Measurements from ENCODE around the gene TNK2.
"Not testable (repeated sequence)": the region's sequence is repeated elsewhere in the genome, so short reads cannot be mapped to it uniquely, and the experiment has no call there.

Gene TNK2

DNA sequence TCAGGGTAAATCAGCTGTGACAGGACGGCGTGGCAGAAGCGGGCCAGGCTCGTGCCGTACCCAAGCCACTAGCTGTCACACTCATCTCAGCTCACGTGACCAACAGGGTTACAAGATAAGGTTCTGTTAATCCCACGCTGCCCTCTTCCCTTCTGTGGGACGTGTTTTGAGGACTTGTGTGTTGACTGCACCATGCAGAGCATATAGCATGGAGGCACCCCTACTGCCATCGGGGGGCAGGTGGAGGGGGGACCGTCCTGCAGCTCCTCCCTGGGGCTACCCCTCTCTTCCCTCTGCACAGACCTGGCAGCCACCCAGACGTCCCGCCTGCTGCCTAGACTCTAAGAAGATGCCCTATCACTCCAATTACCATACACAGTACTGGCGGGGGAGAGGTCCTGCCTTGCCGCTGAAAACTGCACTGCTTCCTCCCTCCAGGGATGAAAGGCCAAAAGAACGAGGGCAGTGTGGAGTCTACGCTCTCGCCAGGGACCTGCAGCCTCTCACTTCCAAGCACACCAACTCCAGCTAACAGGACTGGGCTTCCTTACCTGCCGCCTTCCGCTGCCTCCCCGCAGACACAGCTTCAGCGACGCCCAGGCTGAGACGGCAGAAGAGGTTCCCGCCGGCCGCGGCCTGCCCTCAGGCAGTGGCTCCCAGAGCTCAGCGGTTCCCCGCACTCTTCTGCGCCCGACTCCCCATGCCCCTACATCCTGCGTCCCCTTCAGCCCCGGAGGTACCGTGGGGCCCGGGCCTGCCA, at the start of gene TNK2:
Gene TNK2, minus strand, starts transcription at position 618 of the 760 bp plus-strand sequence. CDS start 19,963 bp downstream, outside the sequence.
- FAIRE-seq = no peak

DNA sequence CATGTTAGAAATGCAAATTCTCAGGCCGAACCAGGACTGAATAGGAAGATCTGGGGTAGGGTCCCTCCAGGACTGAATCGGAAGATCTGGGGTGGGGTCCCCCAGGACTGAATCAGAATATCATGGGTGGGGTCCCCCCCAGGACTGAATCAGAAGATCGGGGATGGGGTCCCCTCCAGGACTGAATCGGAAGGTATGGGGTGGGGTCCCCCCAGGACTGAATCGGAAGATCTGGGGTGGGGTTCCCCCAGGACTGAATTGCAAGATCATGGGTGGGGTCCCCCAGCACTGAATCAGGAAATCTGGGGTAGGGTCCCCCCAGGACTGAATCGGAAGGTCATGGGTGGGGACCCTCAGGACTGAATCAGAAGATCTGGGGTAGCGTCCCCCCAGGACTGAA, 48.2 kb upstream of the TNK2 start:
- FAIRE-seq = no peak

DNA sequence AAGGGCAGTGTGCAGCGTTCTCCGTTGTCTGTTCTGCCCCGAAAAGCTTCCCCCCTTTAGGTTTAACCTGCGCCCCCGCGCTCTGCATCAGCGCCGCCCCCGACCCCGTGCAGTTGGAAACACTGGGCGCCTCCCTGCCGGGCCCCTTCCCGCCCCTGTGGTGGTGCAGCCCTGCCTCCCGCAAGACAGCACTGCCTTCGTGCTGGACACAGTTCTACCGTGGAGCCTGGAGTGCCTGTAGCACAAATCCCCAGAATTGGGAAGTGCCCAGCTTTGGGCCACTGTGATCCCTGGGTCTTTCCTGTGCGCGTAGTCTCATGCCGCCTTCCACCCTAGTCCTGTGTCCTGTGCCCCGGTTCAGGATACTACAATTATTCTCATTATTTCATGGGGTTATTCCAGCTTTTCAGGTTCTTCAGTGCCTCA, 47.1 kb upstream of the TNK2 start:
- not testable (repeated sequence) for FAIRE-seq

DNA sequence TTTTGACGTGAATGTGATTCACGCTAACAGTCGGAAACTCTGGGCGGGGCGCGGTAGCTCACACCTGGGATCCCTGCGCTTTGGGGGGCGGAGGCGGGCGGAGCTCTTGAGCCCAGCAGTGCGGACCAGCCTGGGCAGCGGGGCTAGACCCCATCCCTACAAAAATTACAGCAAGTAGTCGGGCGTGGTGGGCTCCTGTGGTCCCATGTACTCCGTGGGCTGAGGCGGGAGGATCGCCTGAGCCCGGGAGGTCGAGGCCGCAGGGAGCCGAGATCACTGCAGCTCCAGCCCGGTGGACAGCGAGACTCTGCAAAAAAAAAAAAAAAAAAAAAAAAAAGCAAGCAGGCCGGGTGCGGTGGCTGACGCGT, 46.4 kb upstream of the TNK2 start:
- FAIRE-seq = not testable (repeated sequence)

DNA sequence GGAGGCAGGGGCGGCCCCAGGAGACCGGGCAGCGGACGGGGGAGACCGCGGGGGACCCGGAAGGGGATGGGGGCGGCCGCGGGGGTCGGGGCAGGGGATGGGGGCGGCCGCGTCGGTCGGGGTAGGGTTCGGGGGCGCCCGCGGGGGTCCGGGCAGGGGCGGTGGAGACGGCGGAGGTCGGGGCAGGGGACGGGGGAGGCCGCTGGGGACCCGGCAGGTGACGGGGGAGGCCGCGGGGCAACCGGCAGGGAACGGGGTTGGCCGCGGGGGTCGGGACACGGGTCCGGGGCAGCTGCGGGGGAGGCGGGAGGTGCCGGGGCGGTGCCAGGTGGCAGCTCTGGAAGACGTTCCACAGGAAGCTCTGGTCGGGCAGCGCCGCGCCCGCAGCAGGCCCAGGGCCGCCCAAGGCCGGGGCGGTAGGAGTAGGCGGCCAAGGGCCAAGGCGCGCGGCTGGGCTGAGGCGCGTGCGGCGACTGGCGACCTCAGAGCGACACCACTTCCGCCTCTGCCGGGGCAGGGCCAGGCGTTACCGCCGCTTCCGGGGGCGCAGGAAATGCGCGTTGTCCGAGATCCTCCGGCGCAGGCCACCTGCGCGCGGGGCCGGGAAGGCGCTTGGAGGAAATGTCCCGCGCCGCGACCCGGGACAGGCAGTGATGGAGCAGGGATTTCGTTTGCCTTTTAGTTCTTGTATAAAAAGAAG, 45.9 kb upstream of the TNK2 start:
- FAIRE-seq = not testable (repeated sequence)

DNA sequence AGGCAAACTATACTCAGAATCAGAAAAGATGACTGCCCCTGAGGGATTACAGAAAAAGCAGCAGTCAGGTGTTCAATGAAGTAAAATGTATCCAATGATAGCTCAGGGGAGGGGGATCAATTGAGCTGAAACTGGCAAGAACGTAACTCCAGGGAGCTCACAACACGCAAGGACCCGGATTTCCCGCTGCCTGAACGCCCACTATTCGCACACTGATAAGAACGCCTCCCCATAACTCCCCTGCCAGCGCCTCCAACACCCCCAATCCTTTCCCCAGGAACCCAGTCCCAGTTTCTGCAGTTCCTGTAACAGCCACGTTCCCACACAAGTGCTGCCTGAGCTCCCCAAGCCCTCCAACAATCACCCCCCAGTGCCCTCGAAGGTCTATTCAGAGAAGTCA, 44.2 kb upstream of the TNK2 start:
- not testable (repeated sequence) for FAIRE-seq

DNA sequence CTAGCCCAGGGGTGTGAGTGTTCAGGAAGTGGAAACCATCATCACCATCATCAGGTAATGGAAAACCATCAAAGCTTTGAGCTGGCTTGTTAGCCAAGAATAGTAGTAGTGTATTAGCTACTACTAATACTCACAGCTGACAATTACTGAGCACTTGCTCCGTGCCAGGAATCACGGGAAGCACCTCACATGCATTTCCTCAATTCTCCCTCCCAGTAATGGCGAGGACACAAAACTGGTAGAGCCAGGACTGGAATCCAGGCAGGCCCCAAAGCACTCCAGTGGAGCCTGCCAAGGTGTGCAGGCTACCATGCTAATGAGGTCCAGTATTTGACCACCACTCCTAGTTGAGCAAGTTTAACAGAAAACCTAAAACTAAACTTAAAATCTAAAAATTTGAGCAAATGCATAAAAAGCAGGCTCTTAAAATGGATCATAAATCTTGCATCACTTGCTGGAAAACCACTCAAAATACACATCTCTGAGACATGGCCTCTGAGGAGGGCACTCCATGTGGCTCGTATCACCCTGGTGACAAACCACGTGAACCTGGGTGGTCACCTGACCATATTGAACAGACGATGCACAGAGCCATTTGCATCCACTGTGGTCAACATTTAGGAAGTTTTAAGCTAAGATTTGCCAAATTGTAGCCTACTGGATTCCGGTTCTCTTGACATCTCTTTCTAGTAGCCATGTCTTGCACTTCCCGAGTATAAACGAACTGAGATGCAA, 43.3 kb upstream of the TNK2 start:
- FAIRE-seq = not testable (repeated sequence)

DNA sequence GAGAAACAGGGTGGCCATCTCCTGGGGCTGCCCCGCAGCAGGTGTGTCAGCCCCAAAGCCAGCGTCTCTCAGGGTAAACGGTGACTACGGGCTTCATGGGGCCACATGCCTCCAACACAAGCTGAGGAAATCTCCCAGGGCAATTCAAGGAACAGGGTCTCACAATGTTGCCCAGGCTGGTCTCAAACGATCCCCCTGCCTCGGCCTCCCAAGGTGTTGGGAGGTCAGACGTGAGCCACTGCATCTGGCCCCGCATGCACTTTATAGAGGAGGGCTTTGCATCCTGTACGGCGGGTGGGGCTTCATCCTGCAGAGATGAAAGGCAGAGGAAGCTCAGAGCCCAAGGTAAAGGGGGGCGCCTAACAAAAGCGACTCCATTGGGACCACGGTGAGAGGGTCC, 42.4 kb upstream of the TNK2 start:
- FAIRE-seq = not testable (repeated sequence)

DNA sequence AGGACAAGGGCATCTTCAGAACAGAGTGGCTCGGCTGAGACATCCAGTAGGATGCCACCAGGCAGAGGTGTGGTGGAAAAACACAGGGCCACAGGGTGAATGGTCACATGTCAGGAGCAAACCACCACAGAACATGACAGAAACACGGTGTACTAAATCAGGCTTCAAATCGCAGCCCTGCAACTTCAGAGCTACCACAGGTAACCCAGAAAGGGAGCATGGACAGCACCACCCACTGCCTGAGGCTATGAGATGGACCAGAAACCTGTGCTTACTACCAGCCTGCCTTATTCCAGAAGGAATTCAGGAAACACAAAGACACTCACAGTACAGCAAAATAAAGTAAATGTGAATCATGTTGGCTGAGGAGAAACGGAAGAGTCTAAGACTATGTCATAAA, 41.8 kb upstream of the TNK2 start:
- not testable (repeated sequence) for FAIRE-seq

DNA sequence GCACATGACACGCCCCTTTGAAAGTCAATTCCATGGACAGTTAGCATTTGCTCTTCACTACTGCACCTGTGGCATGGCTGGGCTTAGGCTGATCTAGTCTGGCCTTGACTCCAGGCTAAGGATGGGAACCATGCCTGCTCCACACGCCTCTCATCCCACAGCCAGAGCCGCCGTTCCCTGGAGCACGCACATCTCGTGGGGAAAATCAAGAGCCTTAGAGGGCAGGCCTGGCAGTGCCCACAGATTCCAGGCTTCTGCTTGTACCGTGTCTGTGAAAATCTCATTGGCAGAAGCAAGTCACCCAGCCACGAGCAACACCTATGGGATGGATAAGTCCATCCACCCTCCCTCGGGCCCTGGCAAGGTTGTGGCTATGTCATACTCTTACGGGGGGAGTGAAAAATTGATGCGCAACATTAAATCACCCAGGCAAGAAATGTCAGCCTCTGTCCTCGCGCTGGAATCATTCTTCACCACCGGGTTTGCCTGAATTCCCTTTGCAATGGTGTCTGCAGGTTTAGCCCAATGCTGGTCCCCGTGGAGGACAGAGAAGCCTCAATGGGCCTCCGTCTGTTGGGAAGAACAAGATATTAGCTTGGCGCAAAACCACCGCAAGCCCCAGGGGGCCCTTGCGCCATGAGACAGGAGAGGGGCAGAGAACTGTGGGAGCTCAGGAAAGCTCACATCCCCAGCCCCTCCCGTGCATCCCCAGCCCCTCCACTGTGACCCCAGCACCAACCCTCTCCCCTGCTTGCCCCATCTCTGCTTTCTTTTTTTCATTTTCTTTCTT, 38.8 kb upstream of the TNK2 start:
- FAIRE-seq = not testable (repeated sequence)

DNA sequence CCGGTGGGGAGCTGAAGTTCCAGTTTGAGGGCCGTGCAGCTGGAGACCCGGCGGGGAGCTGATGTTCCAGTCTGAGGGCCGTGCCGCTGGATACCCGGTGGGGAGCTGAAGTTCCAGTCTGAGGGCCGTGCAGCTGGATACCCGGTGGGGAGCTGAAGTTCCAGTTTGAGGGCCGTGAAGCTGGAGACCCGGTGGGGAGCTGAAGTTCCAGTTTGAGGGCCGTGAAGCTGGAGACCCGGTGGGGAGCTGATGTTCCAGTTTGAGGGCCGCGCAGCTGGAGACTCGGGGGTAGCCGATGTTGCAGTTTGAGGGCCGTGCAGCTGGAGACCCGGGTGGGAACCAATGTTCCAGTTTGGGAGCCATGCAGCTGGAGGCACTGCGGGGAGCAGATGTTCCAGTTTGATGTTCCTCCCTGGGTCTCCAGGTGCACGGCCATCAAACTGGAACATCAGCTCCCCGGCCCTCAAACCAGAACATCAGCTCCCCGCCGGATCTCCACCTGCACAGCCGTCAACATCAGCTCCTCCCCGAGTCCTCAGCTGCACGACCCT, 33.0 kb upstream of the TNK2 start:
- not testable (repeated sequence) for FAIRE-seq

DNA sequence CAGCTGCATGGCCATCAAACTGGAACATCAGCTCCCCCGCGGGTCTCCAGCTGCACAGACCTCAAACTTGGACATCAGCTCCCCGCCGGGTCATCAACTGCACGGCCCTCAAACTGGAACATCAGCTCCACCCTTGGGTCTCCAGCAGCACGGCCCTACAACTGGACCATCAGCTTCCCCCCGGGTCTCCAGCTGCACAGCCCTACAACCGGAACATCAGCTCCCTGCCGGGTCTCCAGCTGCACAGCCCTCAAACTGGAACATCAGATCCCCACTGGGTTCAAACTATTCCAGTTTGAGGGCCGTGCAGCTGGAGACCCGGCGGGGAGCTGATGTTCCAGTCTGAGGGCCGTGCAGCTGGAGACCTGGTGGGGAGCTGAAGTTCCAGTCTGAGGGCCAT, 32.5 kb upstream of the TNK2 start:
- FAIRE-seq = not testable (repeated sequence)

DNA sequence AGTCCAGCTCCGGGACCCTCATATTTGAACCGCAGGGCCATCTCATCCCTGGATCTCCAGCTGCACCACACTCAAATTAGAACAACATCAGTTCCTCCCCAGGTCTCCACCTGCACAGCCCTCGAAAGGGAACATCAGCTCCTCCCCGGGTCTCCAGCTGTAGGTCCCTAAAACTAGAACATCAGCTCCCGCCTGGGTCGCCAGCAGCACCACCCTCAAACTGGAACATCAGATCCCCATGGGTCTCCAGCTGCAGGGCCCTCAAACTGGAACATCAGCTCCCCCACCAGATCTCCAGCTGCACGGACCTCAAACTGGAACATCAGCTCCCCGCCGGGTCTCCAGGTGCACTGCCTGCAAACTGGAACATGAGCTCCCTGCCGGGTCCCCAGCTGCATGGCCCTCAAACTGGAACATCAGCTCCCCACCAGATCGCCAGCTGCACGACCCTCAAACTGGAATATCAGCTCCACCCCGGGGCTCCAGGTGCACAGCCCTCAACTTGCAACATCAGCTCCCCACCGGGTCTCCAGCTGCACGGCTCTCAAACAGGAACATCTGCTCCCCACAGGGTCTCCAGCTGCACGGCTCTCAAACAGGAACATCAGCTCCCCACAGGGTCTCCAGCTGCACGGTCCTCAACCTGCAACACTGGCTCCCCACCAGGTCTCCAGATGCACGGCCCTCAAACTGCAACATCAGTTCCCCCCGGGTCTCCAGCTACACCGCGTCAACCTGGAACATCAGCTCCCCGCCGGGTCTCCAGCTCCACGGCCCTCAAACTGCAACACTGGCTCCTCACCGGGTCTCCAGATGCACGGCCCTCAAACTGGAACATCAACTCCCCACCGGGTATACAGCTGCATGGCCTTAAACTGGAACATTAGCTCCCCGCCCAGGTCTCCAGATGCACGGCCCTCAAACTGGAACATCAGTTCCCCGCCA, 31.4 kb upstream of the TNK2 start:
- not testable (repeated sequence) for FAIRE-seq

DNA sequence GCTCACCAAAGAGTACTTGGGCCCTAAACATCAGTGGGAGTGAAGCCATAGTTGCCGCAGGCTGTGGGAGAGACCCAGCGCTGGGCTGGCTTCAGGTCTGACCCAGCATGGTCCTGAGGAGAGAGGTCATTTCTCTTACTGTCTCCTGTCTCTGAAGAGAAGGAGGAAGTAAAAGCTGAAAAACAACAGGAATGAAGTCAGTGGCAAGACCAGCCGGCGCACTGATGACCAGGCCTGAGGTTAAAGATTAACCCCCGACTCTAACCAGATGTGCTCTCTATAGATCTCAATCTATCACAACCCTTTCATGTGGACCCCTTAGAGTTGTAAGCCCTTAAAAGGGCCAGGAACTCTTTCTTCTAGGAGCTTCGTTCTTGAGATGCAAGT, 24.7 kb upstream of the TNK2 start:
- not testable (repeated sequence) for FAIRE-seq

DNA sequence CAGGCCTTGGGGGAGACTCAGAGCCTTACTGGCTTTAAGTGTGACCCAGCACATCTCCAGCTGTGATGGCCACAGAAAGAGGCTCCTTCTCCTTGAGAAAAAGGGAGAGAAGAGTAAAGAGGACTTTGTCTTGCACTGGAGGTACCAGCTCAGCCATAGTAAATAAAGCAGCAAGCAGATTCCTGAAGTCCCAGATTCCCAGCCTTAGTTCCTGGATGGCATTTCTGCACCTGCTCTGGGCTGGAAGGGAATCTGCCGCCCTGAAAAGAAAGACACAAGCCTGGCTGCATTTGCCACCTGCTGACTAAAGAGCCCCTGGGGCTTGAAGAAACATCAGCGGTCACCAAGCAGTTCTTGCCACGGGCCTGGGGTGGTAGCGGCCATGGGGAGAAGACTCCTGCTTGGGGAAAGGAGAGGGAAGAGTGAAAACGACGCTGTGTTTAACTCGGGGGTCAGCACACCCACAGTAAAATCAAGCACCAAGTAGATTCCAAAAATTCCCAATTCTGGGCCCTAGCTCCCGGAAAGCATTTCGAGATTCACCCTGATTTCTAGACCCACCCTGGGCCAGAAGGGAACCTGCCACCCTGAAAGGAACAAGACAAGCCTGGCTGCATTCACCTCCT, 24.2 kb upstream of the TNK2 start:
- no peak for FAIRE-seq

DNA sequence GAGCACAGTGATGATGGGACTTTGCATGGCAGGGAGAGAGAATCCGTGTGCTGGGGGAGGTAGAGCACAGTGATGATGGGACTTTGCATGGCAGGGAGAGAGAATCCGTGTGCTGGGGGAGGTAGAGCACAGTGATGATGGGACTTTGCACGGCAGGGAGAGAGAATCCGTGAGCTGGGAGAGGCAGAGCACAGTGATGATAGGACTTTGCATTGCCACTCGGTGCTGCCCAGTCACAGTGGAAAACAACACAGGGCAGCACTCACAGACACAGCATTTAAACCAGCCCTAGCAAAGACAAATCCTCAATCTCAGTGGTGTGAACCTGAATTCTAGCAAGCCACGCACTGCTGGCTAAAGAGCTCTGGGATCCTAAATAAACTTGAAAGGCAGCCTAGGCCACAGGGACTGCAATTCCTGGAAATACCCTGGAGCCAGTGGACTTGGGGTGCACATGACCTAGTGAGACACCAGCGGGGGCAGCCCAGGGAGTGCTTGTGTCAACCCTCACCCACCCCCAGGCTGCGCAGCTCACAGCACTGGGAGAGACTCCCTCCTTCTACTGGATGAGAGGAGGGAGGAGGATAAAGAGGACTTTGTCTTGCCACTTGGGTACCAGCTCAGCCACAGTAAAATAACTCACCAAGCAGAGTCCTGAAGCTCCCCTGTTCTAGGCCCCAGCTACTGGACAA, 23.4 kb upstream of the TNK2 start:
- FAIRE-seq = no peak

DNA sequence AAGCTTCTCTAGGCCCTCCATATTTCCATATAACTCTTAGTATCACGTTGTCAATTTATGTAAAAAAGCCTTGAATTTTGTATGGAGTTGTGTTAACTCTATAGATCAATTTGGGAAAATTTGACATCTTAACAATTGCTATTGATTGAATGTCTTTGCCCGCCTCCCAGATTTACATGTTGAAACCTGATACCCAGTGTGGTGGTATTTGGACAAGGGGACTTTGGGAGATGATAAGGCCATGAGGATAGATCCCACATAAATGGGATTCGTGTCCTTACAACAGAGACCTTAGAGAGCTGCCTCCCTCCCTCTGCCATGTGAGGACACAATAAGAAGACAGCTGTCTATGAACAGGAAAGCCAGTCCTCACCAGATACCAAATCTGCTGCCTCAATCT, 21.1 kb upstream of the TNK2 start:
- FAIRE-seq = no peak

DNA sequence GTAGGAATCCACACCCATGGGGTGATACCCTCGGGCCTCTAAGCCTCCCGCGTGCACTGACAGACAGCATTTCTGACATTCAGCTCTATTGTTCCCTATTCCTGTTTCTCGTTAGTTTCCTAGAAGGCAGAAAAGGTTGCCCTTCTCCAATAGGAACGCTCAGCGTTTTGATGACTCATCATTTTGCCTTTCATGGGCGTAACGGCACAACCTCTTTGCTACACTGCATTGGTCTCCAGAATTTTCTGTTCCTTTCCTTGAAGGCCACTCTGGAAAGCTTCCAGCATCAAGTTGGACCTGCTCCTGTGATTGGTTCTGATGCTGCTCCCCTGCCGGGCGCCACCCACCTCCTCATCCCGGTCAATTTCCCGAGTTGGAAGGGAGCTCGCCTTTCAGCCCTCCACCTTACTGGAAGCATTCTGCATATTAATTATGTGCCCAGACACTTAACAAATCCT, 13.0 kb upstream of the TNK2 start:
- no peak for FAIRE-seq

DNA sequence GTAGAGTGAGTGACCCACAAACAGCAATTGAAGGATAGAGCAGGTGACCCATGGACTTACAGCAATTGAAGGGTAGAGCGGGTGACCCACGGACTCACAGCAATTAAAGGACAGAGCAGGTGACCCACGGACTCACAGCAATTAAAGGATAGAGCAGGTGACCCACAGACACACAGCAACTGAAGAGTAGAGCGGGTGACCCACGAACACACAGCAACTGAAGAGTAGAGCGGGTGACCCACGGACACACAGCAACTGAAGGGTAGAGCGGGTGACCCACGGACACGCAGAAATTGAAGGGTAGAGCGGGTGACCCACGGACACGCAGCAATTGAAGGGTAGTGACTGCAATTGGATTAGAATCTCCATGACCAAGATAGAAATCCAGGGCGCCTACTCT, 9.8 kb upstream of the TNK2 start:
- FAIRE-seq = no peak

DNA sequence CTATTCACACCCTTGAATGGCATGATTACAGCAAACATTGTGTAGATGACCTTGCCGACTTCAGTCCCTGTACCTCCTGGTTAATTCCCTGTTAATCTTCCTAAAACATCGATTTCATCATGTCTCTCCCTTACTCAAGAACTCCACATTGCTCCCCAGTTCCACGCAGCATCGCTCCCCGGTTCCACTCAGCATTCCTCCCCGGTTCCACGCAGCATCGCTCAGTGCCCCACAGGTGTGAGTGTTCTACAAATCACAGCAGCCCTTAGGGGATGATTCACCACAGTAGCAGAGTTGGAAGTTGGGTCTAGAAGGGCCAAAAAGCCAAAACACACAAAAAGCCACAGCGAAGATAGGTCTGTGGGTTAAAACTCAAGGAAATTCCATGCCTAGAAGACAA, 8.6 kb upstream of the TNK2 start:
- FAIRE-seq = no peak

Data from A204.1 (cell line).